HepG2 (cell line): ENCODE data around the gene RPP25L. TPM values are rescaled to one million over a fixed set of nuclear protein-coding genes. Genes with fewer than 3 reads are reported as not detected.

ENCODE experiments used
- MAFG ChIP-seq: sonication (generic); formaldehyde crosslinking; IDR thresholded peaks from 2 replicates; pipeline ENCODE4 v1.5.1; 2020; ENCODE audit warnings: mild to moderate bottlenecking, missing genetic modification reagents
- MED1 ChIP-seq: sonication (generic); formaldehyde crosslinking; IDR thresholded peaks from 2 replicates; pipeline ENCODE4 v1.4.0; 2020; ENCODE audit warnings: missing genetic modification reagents
- MEIS1 ChIP-seq: sonication (generic); formaldehyde crosslinking; IDR thresholded peaks from 2 replicates; pipeline ENCODE4 v1.9.0; 2021; ENCODE audit warnings: mild to moderate bottlenecking, missing genetic modification reagents, moderate library complexity, borderline replicate concordance
- RBM39 ChIP-seq: fragments of 200-400 bp; formaldehyde crosslinking; IDR thresholded peaks from one replicate; pipeline ENCODE4 v1.6.1; 2018; ENCODE audit warnings: antibody characterized with exemption, mild to moderate bottlenecking, low read depth, low read length; ENCODE audit not compliant: poor library complexity, severe bottlenecking
- RFXANK ChIP-seq: IDR thresholded peaks from 2 replicates; pipeline ENCODE4 v1.6.1; 2016
- SIN3A ChIP-seq: IDR thresholded peaks from 2 replicates; pipeline ENCODE4 v1.6.1; 2011; ENCODE audit warnings: low read depth, mild to moderate bottlenecking, control low read depth, low read length, borderline replicate concordance
- U2AF1 ChIP-seq: fragments of 200-400 bp; formaldehyde crosslinking; optimal IDR thresholded peaks from 2 replicates; pipeline ENCODE3; 2017; ENCODE audit warnings: mild to moderate bottlenecking, low read depth, low read length
- ZNF274 ChIP-seq: sonication (generic); formaldehyde crosslinking; IDR thresholded peaks from 2 replicates; pipeline ENCODE4 v1.5.1; 2020; ENCODE audit warnings: mild to moderate bottlenecking, missing genetic modification reagents
- ZNF326 ChIP-seq: sonication (generic); formaldehyde crosslinking; IDR thresholded peaks from 2 replicates; pipeline ENCODE4 v1.4.0; 2020; ENCODE audit warnings: missing genetic modification reagents, borderline replicate concordance
- ZNF430 ChIP-seq: sonication (generic); formaldehyde crosslinking; IDR thresholded peaks from 2 replicates; pipeline ENCODE4 v1.9.0; 2021; ENCODE audit warnings: mild to moderate bottlenecking, missing genetic modification reagents
- ZNF552 ChIP-seq: sonication (generic); formaldehyde crosslinking; IDR thresholded peaks from 2 replicates; pipeline ENCODE4 v1.9.0; 2022; ENCODE audit warnings: missing genetic modification reagents, mild to moderate bottlenecking, borderline replicate concordance
- ZNF850 ChIP-seq: sonication (generic); formaldehyde crosslinking; conservative IDR thresholded peaks from 2 replicates; pipeline ENCODE4 v1.9.0; 2021; ENCODE audit warnings: mild to moderate bottlenecking, missing genetic modification reagents
- polyA plus RNA-seq, 8 experiments: library from polyadenylated mRNA; depleted of rRNA in 3 of 8; stranded (reverse) in 7 of 8; unstranded in 1 of 8; fragments of >200 nt; fragmentation: Illumina TruSeq in 4 of 8; extraction: Trizol in 4 of 8; gene quantifications; 2 replicates each; pipeline versions ENCODE4 v1.2.1 to v1.2.3, GENCODE V29; 2011 to 2016; ENCODE audit warnings: low read depth in 4 of 8, missing spikeins in 1 of 8, mixed read lengths in 1 of 8; ENCODE audit not compliant: insufficient read depth in 1 of 8
- total RNA-seq, 5 experiments: library from RNA; depleted of rRNA; stranded (reverse); fragments of >200 nt; fragmentation: Illumina TruSeq; extraction: Trizol; gene quantifications; 2 replicates each; pipeline ENCODE4 v1.2.3, GENCODE V29; 2016; ENCODE audit warnings: low read depth in 1 of 5
- TF ChIP-seq, protein P1 (sequence below): sonication (generic); formaldehyde crosslinking; conservative IDR thresholded peaks from 2 replicates; pipeline ENCODE4 v1.4.0; 2020; ENCODE audit warnings: missing genetic modification reagents
- TF ChIP-seq, protein P2 (sequence below): sonication (generic); formaldehyde crosslinking; IDR thresholded peaks from 2 replicates; pipeline ENCODE4 v1.5.1; 2020; ENCODE audit warnings: mild to moderate bottlenecking, moderate library complexity, missing genetic modification reagents
- TF ChIP-seq, protein P3 (sequence below): IDR thresholded peaks from 2 replicates; pipeline ENCODE4 v1.4.0; 2020; ENCODE audit warnings: mild to moderate bottlenecking, missing genetic modification reagents
- TF ChIP-seq, protein P4 (sequence below): sonication (generic); formaldehyde crosslinking; IDR thresholded peaks from 2 replicates; pipeline ENCODE4 v1.4.0; 2020; ENCODE audit warnings: missing genetic modification reagents

The RPP25L gene
- total and polyA plus RNA-seq, 2 of the 13 experiments (the other 11 are each of a cell fraction or from before 2014, with no cell fraction given), result 24.5 to 27.3 TPM

GRCh38 chr9:34611811-34612787, at the start of gene RPP25L (continued):
- peak; percentile 38 for TF ChIP-seq RBM39
- peak; percentile 35; the same call in 1 of the 2 replicates for TF ChIP-seq SIN3A
- no peak for TF ChIP-seq RFXANK (CRISPR knock-in tag)
- TF ChIP-seq MED1 (CRISPR knock-in tag), result peak; percentile 24; the same call in 1 of the 2 replicates
- TF ChIP-seq U2AF1, result no peak
- TF ChIP-seq ZNF430 (CRISPR knock-in tag), result no peak
- no peak for TF ChIP-seq ZNF850
- TF ChIP-seq, protein P1, sequence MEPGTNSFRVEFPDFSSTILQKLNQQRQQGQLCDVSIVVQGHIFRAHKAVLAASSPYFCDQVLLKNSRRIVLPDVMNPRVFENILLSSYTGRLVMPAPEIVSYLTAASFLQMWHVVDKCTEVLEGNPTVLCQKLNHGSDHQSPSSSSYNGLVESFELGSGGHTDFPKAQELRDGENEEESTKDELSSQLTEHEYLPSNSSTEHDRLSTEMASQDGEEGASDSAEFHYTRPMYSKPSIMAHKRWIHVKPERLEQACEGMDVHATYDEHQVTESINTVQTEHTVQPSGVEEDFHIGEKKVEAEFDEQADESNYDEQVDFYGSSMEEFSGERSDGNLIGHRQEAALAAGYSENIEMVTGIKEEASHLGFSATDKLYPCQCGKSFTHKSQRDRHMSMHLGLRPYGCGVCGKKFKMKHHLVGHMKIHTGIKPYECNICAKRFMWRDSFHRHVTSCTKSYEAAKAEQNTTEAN, result no peak; the same call in 1 of the 2 replicates
- TF ChIP-seq, protein P2, sequence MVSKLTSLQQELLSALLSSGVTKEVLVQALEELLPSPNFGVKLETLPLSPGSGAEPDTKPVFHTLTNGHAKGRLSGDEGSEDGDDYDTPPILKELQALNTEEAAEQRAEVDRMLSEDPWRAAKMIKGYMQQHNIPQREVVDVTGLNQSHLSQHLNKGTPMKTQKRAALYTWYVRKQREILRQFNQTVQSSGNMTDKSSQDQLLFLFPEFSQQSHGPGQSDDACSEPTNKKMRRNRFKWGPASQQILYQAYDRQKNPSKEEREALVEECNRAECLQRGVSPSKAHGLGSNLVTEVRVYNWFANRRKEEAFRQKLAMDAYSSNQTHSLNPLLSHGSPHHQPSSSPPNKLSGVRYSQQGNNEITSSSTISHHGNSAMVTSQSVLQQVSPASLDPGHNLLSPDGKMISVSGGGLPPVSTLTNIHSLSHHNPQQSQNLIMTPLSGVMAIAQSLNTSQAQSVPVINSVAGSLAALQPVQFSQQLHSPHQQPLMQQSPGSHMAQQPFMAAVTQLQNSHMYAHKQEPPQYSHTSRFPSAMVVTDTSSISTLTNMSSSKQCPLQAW (CRISPR knock-in tag), result no peak
- TF ChIP-seq MAFG, result no peak
- TF ChIP-seq, protein P3, sequence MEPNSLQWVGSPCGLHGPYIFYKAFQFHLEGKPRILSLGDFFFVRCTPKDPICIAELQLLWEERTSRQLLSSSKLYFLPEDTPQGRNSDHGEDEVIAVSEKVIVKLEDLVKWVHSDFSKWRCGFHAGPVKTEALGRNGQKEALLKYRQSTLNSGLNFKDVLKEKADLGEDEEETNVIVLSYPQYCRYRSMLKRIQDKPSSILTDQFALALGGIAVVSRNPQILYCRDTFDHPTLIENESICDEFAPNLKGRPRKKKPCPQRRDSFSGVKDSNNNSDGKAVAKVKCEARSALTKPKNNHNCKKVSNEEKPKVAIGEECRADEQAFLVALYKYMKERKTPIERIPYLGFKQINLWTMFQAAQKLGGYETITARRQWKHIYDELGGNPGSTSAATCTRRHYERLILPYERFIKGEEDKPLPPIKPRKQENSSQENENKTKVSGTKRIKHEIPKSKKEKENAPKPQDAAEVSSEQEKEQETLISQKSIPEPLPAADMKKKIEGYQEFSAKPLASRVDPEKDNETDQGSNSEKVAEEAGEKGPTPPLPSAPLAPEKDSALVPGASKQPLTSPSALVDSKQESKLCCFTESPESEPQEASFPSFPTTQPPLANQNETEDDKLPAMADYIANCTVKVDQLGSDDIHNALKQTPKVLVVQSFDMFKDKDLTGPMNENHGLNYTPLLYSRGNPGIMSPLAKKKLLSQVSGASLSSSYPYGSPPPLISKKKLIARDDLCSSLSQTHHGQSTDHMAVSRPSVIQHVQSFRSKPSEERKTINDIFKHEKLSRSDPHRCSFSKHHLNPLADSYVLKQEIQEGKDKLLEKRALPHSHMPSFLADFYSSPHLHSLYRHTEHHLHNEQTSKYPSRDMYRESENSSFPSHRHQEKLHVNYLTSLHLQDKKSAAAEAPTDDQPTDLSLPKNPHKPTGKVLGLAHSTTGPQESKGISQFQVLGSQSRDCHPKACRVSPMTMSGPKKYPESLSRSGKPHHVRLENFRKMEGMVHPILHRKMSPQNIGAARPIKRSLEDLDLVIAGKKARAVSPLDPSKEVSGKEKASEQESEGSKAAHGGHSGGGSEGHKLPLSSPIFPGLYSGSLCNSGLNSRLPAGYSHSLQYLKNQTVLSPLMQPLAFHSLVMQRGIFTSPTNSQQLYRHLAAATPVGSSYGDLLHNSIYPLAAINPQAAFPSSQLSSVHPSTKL, result no peak
- no peak for TF ChIP-seq MEIS1 (CRISPR knock-in tag)
- no peak for TF ChIP-seq ZNF552
- no peak for TF ChIP-seq ZNF326 (CRISPR knock-in tag)
- TF ChIP-seq, protein P4, sequence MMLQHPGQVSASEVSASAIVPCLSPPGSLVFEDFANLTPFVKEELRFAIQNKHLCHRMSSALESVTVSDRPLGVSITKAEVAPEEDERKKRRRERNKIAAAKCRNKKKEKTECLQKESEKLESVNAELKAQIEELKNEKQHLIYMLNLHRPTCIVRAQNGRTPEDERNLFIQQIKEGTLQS (CRISPR knock-in tag), result no peak
- TF ChIP-seq ZNF274 (CRISPR knock-in tag), result no peak; the same call in none of the 2 replicates
